Pancreas (tissue), 10 donors: ENCODE results near the gene C12orf42. TPM values are rescaled to one million over a fixed set of nuclear protein-coding genes. Genes with fewer than 3 reads are reported as not detected.

Experiments
- ATAC-seq, 4 donors: fragments of 200-7000 bp; cut with Tn5 transposase; one replicate each; pipeline versions ENCODE4 v1.8.0 to v1.9.1; 2020; ENCODE audit warnings: mild to moderate bottlenecking in 4 of 4, moderate library complexity in 4 of 4
- DNase-seq, 6 donors: peaks; one replicate each; pipeline ENCODE4 v3.0.0-alpha.2; 2020
- FAIRE-seq: peaks from 2 replicates; lab custom pipeline; 2012; peaks lifted over from hg19 to GRCh38; lab: Jason Lieb, UNC
- H3K27ac ChIP-seq, 4 donors: fragments of 200-600 bp; sonication (generic); 1 replicate in 3 of 4; 2 replicates in 1 of 4; pipeline versions ENCODE4 v1.5.0 to v1.8.0; 2020
- H3K27me3 ChIP-seq, 4 donors: fragments of 200-600 bp; one replicate each; pipeline ENCODE4 v1.8.0; 2021
- H3K36me3 ChIP-seq, 3 donors: fragments of 200-600 bp; sonication (generic) in 1 of 3; one replicate each; pipeline versions ENCODE4 v1.5.0 to v1.8.0; 2020 to 2021
- H3K4me1 ChIP-seq, 3 donors: fragments of 200-600 bp; one replicate each; pipeline ENCODE4 v1.8.0; 2021
- H3K4me3 ChIP-seq, 4 donors: fragments of 200-600 bp; sonication (generic) in 2 of 4; one replicate each; pipeline versions ENCODE4 v1.5.0 to v1.8.0; 2020 to 2021
- H3K9me3 ChIP-seq, 4 donors: fragments of 200-600 bp; one replicate each; pipeline ENCODE4 v1.8.0; 2021
- WGBS, 2 donors: extraction: QIAGEN DNeasy Blood & Tissue Kit; methylation state at CpG; one replicate each; pipeline ENCODE4 v1.1.7; 2013; 5-methylcytosine and 5-hydroxymethylcytosine counted together
- intact Hi-C, 3 donors: fragments of 100-400 bp; cut with DNase I; formaldehyde crosslinking; loops; one replicate each; pipeline versions ENCODE4 v1.11.1 to v1.14.2; 2022
- polyA plus RNA-seq, 2 donors: library from polyadenylated mRNA; stranded (reverse); fragments of 200-250 nt; gene quantifications; one replicate each; pipeline ENCODE4 v1.2.3, GENCODE V29; 2013
- total RNA-seq, 6 donors: library from RNA; stranded (reverse); fragmentation: NEBNext Ultra II Directional in 4 of 6; extraction: Animal tissue kit (Norgen Biotek cat#: 25700) in 4 of 6; gene quantifications; one replicate each; pipeline versions ENCODE4 v1.2.1 to v1.2.4, GENCODE V29; 2021 to 2023
- TF ChIP-seq, protein P1 (sequence below), 4 donors: fragments of 200-600 bp; sonication (generic) in 3 of 4; IDR thresholded peaks; one replicate each; pipeline versions ENCODE4 v1.5.0 to v1.8.0; 2021; ENCODE audit warnings: antibody characterized with exemption in 4 of 4
- donor health status: healthy with polysubstance abuse.
- donor health status: DM: no; HTN: no; CAD: no; lungs with moderate emphysema.
- donor health status: DM: no; HTN: no; CAD: no.
- donor health status: control.
- donor health status: control.
- donor health status: Bipolar disorder and iron deficiency.
- donor health status: DM: yes; HTN: yes; CAD: no.
- donor health status: DM: no; HTN: no; CAD: no.
- donor health status: DM: no; HTN: no; CAD: no.
- donor health status: DM: yes; HTN: yes; CAD: no.

C12orf42 gene
- total and polyA plus RNA-seq, 8 donors: not detected

DNA sequence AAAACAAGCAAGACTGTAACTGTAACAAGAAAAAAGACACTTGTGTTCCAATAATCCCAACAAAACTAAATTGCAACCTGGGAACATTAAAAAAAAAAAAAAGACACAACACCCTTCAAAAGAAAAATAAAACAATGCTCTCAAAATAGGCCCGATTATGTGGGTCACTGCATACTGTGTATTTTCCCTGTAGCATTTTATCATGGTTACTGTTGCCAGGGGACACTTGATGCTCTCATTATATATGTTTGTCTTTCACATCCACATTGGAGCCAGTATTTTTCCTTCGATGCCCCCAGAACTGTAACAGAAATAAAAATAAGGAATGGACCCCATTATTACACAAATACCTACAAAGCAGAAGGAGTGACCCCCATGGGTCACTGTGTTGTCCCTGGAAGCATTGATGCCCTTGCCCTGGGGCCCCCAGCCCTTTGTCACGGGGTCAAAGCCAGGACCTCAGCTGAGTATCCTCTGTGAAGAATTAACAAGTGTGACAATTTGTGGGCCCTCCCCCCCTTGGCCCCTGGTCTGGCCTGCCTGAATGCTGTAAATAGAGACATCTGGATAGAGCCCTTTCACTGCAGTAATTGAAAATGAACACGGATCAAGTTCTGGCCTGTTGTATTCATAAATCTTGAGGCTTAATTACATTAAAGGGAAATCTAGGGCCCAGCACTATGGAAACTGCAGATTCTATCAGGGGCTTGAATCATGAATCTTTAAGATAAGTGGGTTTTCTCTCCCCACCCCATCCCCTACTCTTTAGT, 72.8 kb downstream of the C12orf42 start:
- no peak for ATAC-seq
- no peak for DNase-seq
- no peak for FAIRE-seq
- intact Hi-C loops: no loop called here
- Histone ChIP-seq H3K9me3 (no peaks in the 10 kb centered on the region), H3K27me3 (no peaks in the 10 kb centered on the region), H3K4me1 (no peaks in the 10 kb centered on the region), H3K27ac (no peak overlapping the region), H3K4me3 (no peak overlapping the region), H3K36me3 (no peaks in the 10 kb centered on the region)
- TF ChIP-seq, protein P1, sequence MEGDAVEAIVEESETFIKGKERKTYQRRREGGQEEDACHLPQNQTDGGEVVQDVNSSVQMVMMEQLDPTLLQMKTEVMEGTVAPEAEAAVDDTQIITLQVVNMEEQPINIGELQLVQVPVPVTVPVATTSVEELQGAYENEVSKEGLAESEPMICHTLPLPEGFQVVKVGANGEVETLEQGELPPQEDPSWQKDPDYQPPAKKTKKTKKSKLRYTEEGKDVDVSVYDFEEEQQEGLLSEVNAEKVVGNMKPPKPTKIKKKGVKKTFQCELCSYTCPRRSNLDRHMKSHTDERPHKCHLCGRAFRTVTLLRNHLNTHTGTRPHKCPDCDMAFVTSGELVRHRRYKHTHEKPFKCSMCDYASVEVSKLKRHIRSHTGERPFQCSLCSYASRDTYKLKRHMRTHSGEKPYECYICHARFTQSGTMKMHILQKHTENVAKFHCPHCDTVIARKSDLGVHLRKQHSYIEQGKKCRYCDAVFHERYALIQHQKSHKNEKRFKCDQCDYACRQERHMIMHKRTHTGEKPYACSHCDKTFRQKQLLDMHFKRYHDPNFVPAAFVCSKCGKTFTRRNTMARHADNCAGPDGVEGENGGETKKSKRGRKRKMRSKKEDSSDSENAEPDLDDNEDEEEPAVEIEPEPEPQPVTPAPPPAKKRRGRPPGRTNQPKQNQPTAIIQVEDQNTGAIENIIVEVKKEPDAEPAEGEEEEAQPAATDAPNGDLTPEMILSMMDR (IDR thresholded peaks at IDR 0.05): no peak
- 41 to 52% methylated on average over 4 of the region's 4 CpGs for WGBS, 2 donors

DNA sequence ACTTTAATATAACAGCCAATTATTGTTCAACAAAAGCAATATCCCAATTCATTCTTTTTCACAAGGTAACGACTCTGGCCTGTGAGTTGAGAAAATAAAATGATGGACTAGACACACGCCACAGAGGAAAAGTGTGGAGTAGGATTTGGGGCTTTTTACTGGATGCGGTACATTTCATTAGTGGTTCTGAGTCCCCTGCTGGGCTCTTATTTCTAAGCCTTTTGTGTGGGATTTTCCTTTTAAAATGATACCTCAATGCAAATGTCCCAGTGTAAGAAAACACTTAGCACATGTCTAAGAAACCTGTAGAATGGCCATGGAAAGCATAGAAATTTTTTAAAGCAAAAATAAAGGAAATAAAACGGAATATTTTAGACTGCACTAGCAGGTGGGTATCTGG, 73.4 kb downstream of the C12orf42 start:
- no peak overlapping the region for H3K27ac ChIP-seq
- TF ChIP-seq, protein P1 (IDR thresholded peaks at IDR 0.05): no peak
- ATAC-seq (no peak), DNase-seq (no peak), FAIRE-seq (no peak)
- H3K27me3 ChIP-seq: no peaks in the 10 kb centered on the region
- H3K36me3 ChIP-seq: no peaks in the 10 kb centered on the region
- no peaks in the 10 kb centered on the region for H3K4me1 ChIP-seq
- H3K4me3 ChIP-seq: no peak overlapping the region
- 63 to 74% methylated on average over 4 of the region's 4 CpGs for WGBS, 2 donors
- intact Hi-C loops: no loop called here
- H3K9me3 ChIP-seq: no peaks in the 10 kb centered on the region

DNA sequence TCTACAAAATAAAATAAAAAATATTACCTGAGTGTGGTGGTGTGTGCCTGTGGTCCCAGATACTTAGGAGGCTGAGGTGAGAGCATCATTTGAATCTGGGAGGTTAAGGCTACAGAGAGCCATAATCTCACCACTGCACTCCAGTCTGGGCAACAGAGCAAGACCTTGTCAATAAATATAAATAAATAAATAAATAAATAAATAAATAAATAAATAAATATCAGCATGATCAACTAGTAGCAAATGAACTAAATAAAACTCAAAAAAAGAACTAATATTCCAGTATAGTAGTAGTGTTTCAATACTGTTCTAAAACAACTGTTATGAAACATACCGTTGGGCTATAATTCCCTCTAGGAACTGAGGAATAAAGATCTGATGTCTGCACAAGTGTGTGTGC, 74.4 kb downstream of the C12orf42 start:
- Histone ChIP-seq H3K27ac (no peak overlapping the region), H3K4me3 (no peak overlapping the region), H3K9me3 (no peaks in the 10 kb centered on the region), H3K27me3 (no peaks in the 10 kb centered on the region), H3K36me3 (no peaks in the 10 kb centered on the region), H3K4me1 (no peaks in the 10 kb centered on the region)
- DNase-seq: no peak
- FAIRE-seq: no peak
- intact Hi-C loops: no loop called here
- 81 to 90% methylated on average over 1 of the region's 1 CpG for WGBS, 2 donors
- TF ChIP-seq, protein P1 (IDR thresholded peaks at IDR 0.05): no peak
- ATAC-seq: no peak

DNA sequence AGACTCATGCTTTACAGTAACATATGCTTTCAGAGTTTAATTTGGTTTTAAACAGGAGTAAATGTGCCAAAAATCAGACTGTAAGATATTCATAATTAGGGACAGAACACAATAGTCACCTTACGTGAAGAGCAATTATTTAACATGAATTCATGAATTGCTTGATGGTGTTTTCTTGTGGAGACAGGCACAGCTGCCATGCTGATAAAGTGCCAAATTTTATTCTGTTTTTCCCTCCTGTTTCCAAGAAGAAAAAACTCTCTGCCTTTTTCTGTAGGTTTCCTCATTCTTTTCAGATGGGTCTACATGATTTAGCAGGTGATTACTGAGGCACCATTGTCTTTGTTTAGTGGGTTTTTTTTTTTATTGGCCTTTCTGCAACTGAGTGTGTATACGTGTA, 80.1 kb downstream of the C12orf42 start:
- ATAC-seq (no peak), DNase-seq (no peak), FAIRE-seq (no peak)
- TF ChIP-seq, protein P1 (IDR thresholded peaks at IDR 0.05): no peak
- H3K9me3 ChIP-seq: no peaks in the 10 kb centered on the region
- intact Hi-C loops: no loop called here
- no peak overlapping the region for H3K27ac ChIP-seq
- H3K36me3 ChIP-seq: no peaks in the 10 kb centered on the region
- H3K4me3 ChIP-seq: no peak overlapping the region
- H3K4me1 ChIP-seq: no peaks in the 10 kb centered on the region
- no peaks in the 10 kb centered on the region for H3K27me3 ChIP-seq
- 38 to 55% methylated on average over 2 of the region's 2 CpGs for WGBS, 2 donors

DNA sequence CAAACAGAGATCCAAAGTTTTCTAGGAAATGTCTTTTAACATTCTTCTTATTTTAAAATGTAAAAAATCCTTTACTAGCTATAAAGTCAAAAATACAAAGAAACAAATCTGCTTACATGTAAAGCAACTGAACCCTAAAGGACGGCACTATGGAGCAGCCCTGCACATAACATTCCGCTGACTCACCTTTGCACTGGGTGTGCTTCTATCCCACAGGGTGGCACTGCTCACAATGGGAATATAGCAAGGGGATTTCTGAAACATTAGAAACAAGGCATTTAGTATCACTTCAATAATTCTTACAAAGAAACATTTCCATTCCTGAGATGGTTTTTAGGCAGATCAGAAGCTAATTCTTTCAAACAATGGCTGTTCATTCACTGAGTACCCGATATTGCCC, 94.3 kb downstream of the C12orf42 start:
- H3K27me3 ChIP-seq: no peaks in the 10 kb centered on the region
- no peaks in the 10 kb centered on the region for H3K4me1 ChIP-seq
- no peaks in the 10 kb centered on the region for H3K9me3 ChIP-seq
- H3K27ac ChIP-seq: no peak overlapping the region
- H3K4me3 ChIP-seq: no peak overlapping the region
- DNase-seq (no peak), ATAC-seq (no peak), FAIRE-seq (no peak)
- TF ChIP-seq, protein P1 (IDR thresholded peaks at IDR 0.05): no peak
- WGBS, 2 donors: 63 to 65% methylated on average over 3 of the region's 3 CpGs
- intact Hi-C loops: no loop called here
- H3K36me3 ChIP-seq: no peaks in the 10 kb centered on the region
